HCT116 (cell line): ENCODE data around the gene ARVCF. TPM values are rescaled to one million over a fixed set of nuclear protein-coding genes. Genes with fewer than 3 reads are reported as not detected.

Source experiments
- ATAC-seq: fragments of 200-7000 bp; cut with Tn5 transposase; 2 replicates; pipeline ENCODE4 v1.9.1; 2020; ENCODE audit warnings: mild to moderate bottlenecking, moderate library complexity
- BruUV-seq: library from RNA; stranded (reverse); fragments of 400-500 nt; replicated peaks from 2 replicates; lab custom pipeline; 2021; lab: Mats Ljungman, UMichigan
- CTCF ChIA-PET: fragments of 300-600 bp; sonication (Branson Sonifier 250); formaldehyde crosslinking; loops from one replicate; lab custom pipeline; 2021; ENCODE audit warnings: antibody characterized with exemption; lab: Charles Lee
- POLR2A ChIA-PET: fragments of 300-600, 350-600 bp; sonication (Branson Sonifier 250); formaldehyde crosslinking; loops from one replicate; lab custom pipeline; 2021; ENCODE audit warnings: antibody characterized with exemption; lab: Charles Lee
- RAD21 ChIA-PET, 2 experiments: fragments of 300-600 bp; sonication (Branson Sonifier 250); formaldehyde crosslinking; loops; one replicate each; lab custom pipeline; 2023; ENCODE audit warnings: low total read pairs in 2 of 2; ENCODE audit not compliant: uncharacterized antibody in 2 of 2, unreplicated experiment in 2 of 2, low non-redundant PET in 1 of 2; lab: Charles Lee
- DNase-seq: peaks from one replicate; pipeline ENCODE4 v3.0.0-alpha.2; 2010; ENCODE audit warnings: low read depth, low spot score
- H2AFZ ChIP-seq: fragments of 200-600 bp; shearing (Covaris generic), sonication (generic); 2 replicates; pipeline ENCODE4 v1.6.1; 2017; ENCODE audit warnings: low read depth, mixed run types, mixed read lengths, antibody characterized with exemption, low read length; ENCODE audit not compliant: poor library complexity, severe bottlenecking
- H3K27ac ChIP-seq: 2 replicates; pipeline ENCODE4 v1.5.1; 2012; ENCODE audit warnings: low read depth, low read length
- H3K27me3 ChIP-seq: fragments of 200-600 bp; sonication (generic); 2 replicates; pipeline ENCODE4 v1.6.1; 2016; ENCODE audit warnings: mixed run types, low read length, mixed read lengths; ENCODE audit not compliant: insufficient read depth
- H3K36me3 ChIP-seq, 2 experiments: fragments of 200-500 bp in 1 of 2; fragments of 200-600 bp in 1 of 2; sonication (Bioruptor generic) in 1 of 2; sonication (generic) in 1 of 2; 2 replicates each; pipeline versions ENCODE4 v1.5.1 to v1.6.1; 2014 to 2016; ENCODE audit warnings: low read length in 2 of 2, inconsistent platforms in 1 of 2, mixed read lengths in 1 of 2, mixed run types in 1 of 2; ENCODE audit not compliant: insufficient read depth in 2 of 2, control insufficient read depth in 1 of 2
- H3K4me1 ChIP-seq, 2 experiments: fragments of 200-600 bp in 1 of 2; sonication (generic) in 1 of 2; 2 replicates each; pipeline versions ENCODE4 v1.5.1 to v1.6.1; 2012 to 2017; ENCODE audit warnings: low read length in 2 of 2, inconsistent platforms in 1 of 2, mild to moderate bottlenecking in 1 of 2, mixed read lengths in 1 of 2, mixed run types in 1 of 2, moderate library complexity in 1 of 2; ENCODE audit not compliant: insufficient read depth in 2 of 2, control insufficient read depth in 1 of 2
- H3K4me2 ChIP-seq: fragments of 200-600 bp; sonication (generic); 2 replicates; pipeline ENCODE4 v1.6.1; 2017; ENCODE audit warnings: mixed run types, low read length, mixed read lengths
- H3K4me3 ChIP-seq, 2 experiments: fragments of 200-600 bp in 1 of 2; sonication (generic) in 1 of 2; replicated peaks in 1 of 2; 2 replicates each; pipeline ENCODE4 v1.5.1; 2011 to 2016; ENCODE audit warnings: low read length in 2 of 2, control low read depth in 1 of 2, low read depth in 1 of 2, mild to moderate bottlenecking in 1 of 2, mixed read lengths in 1 of 2, mixed run types in 1 of 2
- H3K79me2 ChIP-seq: fragments of 200-600 bp; sonication (generic); 2 replicates; pipeline ENCODE4 v1.6.1; 2017; ENCODE audit warnings: mild to moderate bottlenecking, mixed run types, low read length, moderate library complexity, mixed read lengths; ENCODE audit not compliant: insufficient read depth
- H3K9ac ChIP-seq: fragments of 200-600 bp; sonication (generic); 2 replicates; pipeline ENCODE4 v1.6.1; 2016; ENCODE audit warnings: low read length, mixed read lengths
- H3K9me2 ChIP-seq: fragments of 200-600 bp; sonication (generic), shearing (Covaris generic); 2 replicates; pipeline ENCODE4 v1.6.1; 2017; ENCODE audit warnings: mixed run types, mild to moderate bottlenecking, moderate library complexity; ENCODE audit not compliant: insufficient read depth
- H3K9me3 ChIP-seq, 2 experiments: fragments of 200-500 bp in 1 of 2; fragments of 200-600 bp in 1 of 2; sonication (Bioruptor generic) in 1 of 2; sonication (generic) in 1 of 2; 2 replicates each; pipeline ENCODE4 v1.6.1; 2014 to 2017; ENCODE audit warnings: low read length in 2 of 2, mixed read lengths in 2 of 2, inconsistent platforms in 1 of 2, low read depth in 1 of 2, mild to moderate bottlenecking in 1 of 2, mixed run types in 1 of 2, moderate library complexity in 1 of 2; ENCODE audit not compliant: control insufficient read depth in 1 of 2, insufficient read depth in 1 of 2
- H4K20me1 ChIP-seq: fragments of 200-600 bp; sonication (generic), shearing (Covaris generic); 2 replicates; pipeline ENCODE4 v1.6.1; 2017; ENCODE audit warnings: mixed run types, mild to moderate bottlenecking, moderate library complexity; ENCODE audit not compliant: insufficient read depth
- CTCF ChIP-seq, 3 experiments: fragments of 200-600 bp in 1 of 3; sonication (generic) in 1 of 3; IDR thresholded peaks in 2 of 3; conservative IDR thresholded peaks in 1 of 3; 2 replicates each; pipeline ENCODE4 v1.5.1; 2012 to 2017; ENCODE audit warnings: low read depth in 2 of 3, low read length in 2 of 3, antibody characterized with exemption in 1 of 3, borderline replicate concordance in 1 of 3, control low read depth in 1 of 3, mild to moderate bottlenecking in 1 of 3, mixed read lengths in 1 of 3, mixed run types in 1 of 3, moderate library complexity in 1 of 3; ENCODE audit not compliant: insufficient read depth in 1 of 3
- ELF1 ChIP-seq: IDR thresholded peaks from 2 replicates; pipeline ENCODE4 v1.6.1; 2012; ENCODE audit warnings: low read depth, borderline replicate concordance
- EZH2phosphoT487 ChIP-seq: fragments of 200-600 bp; IDR thresholded peaks from 2 replicates; pipeline ENCODE4 v1.6.1; 2018; ENCODE audit warnings: antibody characterized with exemption, borderline replicate concordance
- JUND ChIP-seq: IDR thresholded peaks from 2 replicates; pipeline ENCODE4 v1.6.1; 2012
- POLR2A ChIP-seq: IDR thresholded peaks from 2 replicates; pipeline ENCODE4 v1.7.0; 2011; ENCODE audit warnings: borderline replicate concordance; ENCODE audit not compliant: insufficient read depth, insufficient read length; ENCODE audit errors: extremely low read depth
- RAD21 ChIP-seq: IDR thresholded peaks from 2 replicates; pipeline ENCODE4 v1.6.1; 2012; ENCODE audit warnings: low read depth, mild to moderate bottlenecking
- SRF ChIP-seq: IDR thresholded peaks from 2 replicates; pipeline ENCODE4 v1.6.1; 2012; ENCODE audit warnings: low read depth
- TCF7L2 ChIP-seq: IDR thresholded peaks from 2 replicates; pipeline ENCODE4 v1.7.0; 2011; ENCODE audit warnings: borderline replicate concordance, inconsistent platforms; ENCODE audit not compliant: insufficient read depth, insufficient read length; ENCODE audit errors: extremely low read depth
- ZBTB33 ChIP-seq: IDR thresholded peaks from 2 replicates; pipeline ENCODE4 v1.6.1; 2011; ENCODE audit warnings: mild to moderate bottlenecking, low read length, moderate library complexity; ENCODE audit not compliant: insufficient replicate concordance; ENCODE audit errors: extremely low read depth
- ZFX ChIP-seq: fragments of 450-650 bp; IDR thresholded peaks from 2 replicates; pipeline ENCODE4 v1.6.1; 2017
- ZNF274 ChIP-seq: fragments of 200-500 bp; sonication (Bioruptor generic); IDR thresholded peaks from 2 replicates; pipeline ENCODE4 v1.6.1; 2014; ENCODE audit warnings: mild to moderate bottlenecking, low read depth, low read length, inconsistent platforms
- intact Hi-C: fragments of 100-400 bp; cut with micrococcal nuclease; formaldehyde crosslinking; loops from 2 replicates; pipeline ENCODE4 v1.10.0; 2022
- total RNA-seq: library from RNA; stranded (reverse); gene quantifications from one replicate; pipeline ENCODE4 v1.2.1, GENCODE V29; 2021; ENCODE audit not compliant: unreplicated experiment

ARVCF gene
- total RNA-seq, 1 experiment from 2014 or later = 42.8 TPM

GRCh38 chr22:19988331-19988808, 28.3 kb downstream of the ARVCF start:
- no peak for TF ChIP-seq JUND
- TF ChIP-seq ZBTB33 = no peak
- Histone ChIP-seq H4K20me1 (no peaks in the 10 kb centered on the region), H3K4me1 (peaks cover 29 to 36% of the 10 kb centered on the region in 2 experiments), H3K79me2 (peaks cover 10% of the 10 kb centered on the region), H3K36me3 (no peaks in the 10 kb centered on the region), H3K4me3 (no peak overlapping the region), H3K9me2 (no peaks in the 10 kb centered on the region), H3K9ac (no peak overlapping the region), H3K27ac (no peak overlapping the region), H2AFZ (no peak overlapping the region), H3K27me3 (no peaks in the 10 kb centered on the region), H3K9me3 (no peaks in the 10 kb centered on the region), H3K4me2 (no peak overlapping the region)
- ChIA-PET CTCF (no interaction called here), RAD21 (no interaction called here), POLR2A (interaction anchor here (0.7 kb wide), 1 partner anchor 240 kb away, joined by 3 read pairs; no protein-coding TSS in a partner anchor)
- intact Hi-C loops = loop anchor here (10.0 kb wide), 1 partner anchor 96 kb away; the partner anchor contains the start of gene DGCR8
- ATAC-seq (no peak), DNase-seq (no peak)
- no TSS peak for BruUV-seq

DNA sequence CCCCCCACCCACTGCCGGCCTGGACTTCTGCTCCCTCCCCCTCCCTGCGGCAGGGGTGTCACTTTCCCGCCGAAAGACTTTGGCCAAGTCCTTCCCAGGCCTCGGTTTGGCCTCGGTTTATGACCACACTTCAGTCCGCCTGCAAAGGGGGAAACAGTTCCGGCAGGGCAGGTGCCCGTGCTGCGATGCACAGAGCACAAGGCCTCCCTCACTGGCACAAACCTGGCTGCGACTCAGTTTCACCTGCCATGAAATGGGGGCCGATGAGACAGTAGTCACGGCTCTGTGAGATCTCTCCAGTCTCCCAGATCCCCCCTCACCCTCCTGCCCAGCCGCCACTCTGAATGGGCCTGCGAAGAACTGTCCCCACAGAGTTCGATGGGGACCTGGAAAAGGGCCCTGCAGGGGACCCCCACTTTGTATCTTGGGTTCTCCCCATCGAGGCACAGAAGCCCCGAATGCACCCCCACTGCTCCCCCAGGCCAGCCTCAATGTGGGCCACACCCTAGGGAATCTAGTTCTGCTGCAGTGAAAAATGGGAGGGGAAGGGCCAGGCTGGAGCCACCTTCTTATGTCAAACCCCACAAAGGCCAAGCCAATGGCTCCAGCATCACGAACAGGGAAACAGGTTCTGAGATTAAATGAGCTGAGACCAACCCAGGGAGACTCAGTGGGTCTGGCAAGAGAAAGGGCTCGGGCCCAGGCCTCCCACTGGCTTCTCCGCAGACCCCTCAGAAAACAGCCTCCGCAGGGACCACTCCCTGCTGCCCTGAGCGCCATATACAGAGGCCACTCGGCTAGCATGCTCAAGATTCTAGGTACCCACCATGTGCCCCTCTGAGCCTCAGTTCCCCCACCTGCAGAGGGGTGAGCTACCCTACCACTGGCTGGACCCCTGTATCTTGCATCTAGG, 29.0 kb downstream of the ARVCF start:
- no peak for ATAC-seq
- Histone ChIP-seq H3K4me1 (peaks cover 36 to 44% of the 10 kb centered on the region in 2 experiments), H3K4me2 (no peak overlapping the region), H4K20me1 (no peaks in the 10 kb centered on the region), H3K36me3 (no peaks in the 10 kb centered on the region), H3K79me2 (peaks cover 16% of the 10 kb centered on the region), H3K27me3 (no peaks in the 10 kb centered on the region), H3K9me2 (no peaks in the 10 kb centered on the region), H3K4me3 (no peak overlapping the region), H3K9ac (no peak overlapping the region), H2AFZ (no peak overlapping the region), H3K27ac (no peak overlapping the region; the same call in 1 of the 2 replicates), H3K9me3 (no peaks in the 10 kb centered on the region)
- intact Hi-C loops = loop anchor here (10.0 kb wide), 1 partner anchor 97 kb away; the partner anchor contains the start of gene DGCR8
- DNase-seq = no peak
- POLR2A ChIA-PET = no interaction called here
- BruUV-seq = no TSS peak
- RAD21 ChIA-PET = no interaction called here
- CTCF ChIA-PET = no interaction called here
- no peak for TF ChIP-seq ZFX
- no peak for TF ChIP-seq ZBTB33
- TF ChIP-seq EZH2phosphoT487 = no peak
- TF ChIP-seq CTCF (IDR thresholded peaks at IDR 0.05 in 2 of 3, conservative IDR thresholded peaks at IDR 0.05 in 1 of 3; ENCODE audit: borderline replicate concordance in 1 of 3, insufficient read depth in 1 of 3, low read depth in 2 of 3, low read length in 2 of 3) = no peak
- TF ChIP-seq TCF7L2 = no peak
- no peak for TF ChIP-seq JUND
- no peak for TF ChIP-seq SRF
- TF ChIP-seq POLR2A = no peak
- TF ChIP-seq ELF1 = no peak
- no peak for TF ChIP-seq ZNF274
- no peak for TF ChIP-seq RAD21
